ENCODE results near the gene SUPT3H.
"Not testable (repeated sequence)": the region's sequence is repeated elsewhere in the genome, so short reads cannot be mapped to it uniquely, and the experiment has no call there.

Gene SUPT3H

GRCh38 chr6:44935693-44936300 is 441.9 kb downstream of the SUPT3H start:
- peak; percentile 34 for DNase-seq

GRCh38 chr6:44933108-44933507 is 444.6 kb downstream of the SUPT3H start:
- peak; percentile 50 for DNase-seq

- DNase-seq = no peak
These were observed 445.1 kb downstream of the SUPT3H start for GRCh38 chr6:44932651-44933091.

GRCh38 chr6:44931385-44931784 is 446.3 kb downstream of the SUPT3H start:
- no peak for DNase-seq

GRCh38 chr6:44926556-44926955 is 451.2 kb downstream of the SUPT3H start:
- no peak for DNase-seq

GRCh38 chr6:44925100-44925739 is 452.5 kb downstream of the SUPT3H start:
- peak; percentile 65 for DNase-seq

- DNase-seq = peak; percentile 51
These were observed 454.3 kb downstream of the SUPT3H start for GRCh38 chr6:44923444-44923843.

GRCh38 chr6:44921798-44922197 is 455.9 kb downstream of the SUPT3H start:
- no peak for DNase-seq

GRCh38 chr6:44920952-44921491 is 456.7 kb downstream of the SUPT3H start:
- no peak for DNase-seq

- DNase-seq = no peak
These were observed 458.9 kb downstream of the SUPT3H start for GRCh38 chr6:44918671-44919296.

GRCh38 chr6:44917430-44917829 is 460.3 kb downstream of the SUPT3H start:
- no peak for DNase-seq

- no peak for DNase-seq
These were observed 462.6 kb downstream of the SUPT3H start for GRCh38 chr6:44915111-44915510.

GRCh38 chr6:44914141-44914540 is 463.6 kb downstream of the SUPT3H start:
- DNase-seq = no peak

GRCh38 chr6:44906761-44907160 is 471.0 kb downstream of the SUPT3H start:
- DNase-seq = no peak

- DNase-seq = not testable (repeated sequence)
These were observed 477.4 kb downstream of the SUPT3H start for GRCh38 chr6:44900358-44900757.

GRCh38 chr6:44898296-44898930 is 479.3 kb downstream of the SUPT3H start:
- no peak for DNase-seq

GRCh38 chr6:44897316-44897715 is 480.4 kb downstream of the SUPT3H start:
- no peak for DNase-seq

GRCh38 chr6:44896701-44897100 is 481.0 kb downstream of the SUPT3H start:
- DNase-seq = no peak

- no peak for DNase-seq
These were observed 485.2 kb downstream of the SUPT3H start for GRCh38 chr6:44892579-44892978.

GRCh38 chr6:44879071-44879470 is 498.7 kb downstream of the SUPT3H start:
- DNase-seq = not testable (repeated sequence)

- DNase-seq = not testable (repeated sequence)
These were observed 501.1 kb downstream of the SUPT3H start for GRCh38 chr6:44876638-44877037.

GRCh38 chr6:44869321-44869897 is 508.3 kb downstream of the SUPT3H start:
- no peak for DNase-seq

GRCh38 chr6:44868910-44869309 is 508.8 kb downstream of the SUPT3H start:
- no peak for DNase-seq

All from activated CD4-positive, alpha-beta T cell treated with anti-CD3 and anti-CD28 coated beads, Interleukin-2, amount 50 U/mL, for 16 hours (primary cell).